Type B pancreatic cell (in vitro differentiated cells): Measurements from ENCODE around the gene NUDT7. TPM values are rescaled to one million over a fixed set of nuclear protein-coding genes. Genes with fewer than 3 reads are reported as not detected.
A peak's percentile ranks its signal among the peaks of the same experiment; 100 is the strongest.

Experiments
- DNase-seq: peaks from one replicate; pipeline ENCODE4 v3.0.0; 2021; ENCODE audit warnings: mixed read lengths; ENCODE audit not compliant: unreplicated experiment; ENCODE audit errors: extremely low spot score
- H3K27ac Mint-ChIP-seq: 2 replicates; pipeline ENCODE4 v1.8.0; 2021; ENCODE audit warnings: mild to moderate bottlenecking, mixed read lengths
- H3K27me3 Mint-ChIP-seq: 2 replicates; pipeline ENCODE4 v1.8.0; 2021; ENCODE audit warnings: mixed read lengths
- H3K36me3 Mint-ChIP-seq: 2 replicates; pipeline ENCODE4 v1.8.0; 2021; ENCODE audit warnings: mixed read lengths
- H3K4me1 Mint-ChIP-seq: one replicate; pipeline ENCODE4 v1.8.0; 2021; ENCODE audit warnings: mixed read lengths; ENCODE audit not compliant: unreplicated experiment
- H3K4me3 Mint-ChIP-seq: 2 replicates; pipeline ENCODE4 v1.8.0; 2021; ENCODE audit warnings: mild to moderate bottlenecking, mixed read lengths
- H3K9me3 Mint-ChIP-seq: 2 replicates; pipeline ENCODE4 v1.8.0; 2021; ENCODE audit warnings: mixed read lengths
- CTCF ChIP-seq: fragments of 200-600 bp; sonication (generic); conservative IDR thresholded peaks from 2 replicates; pipeline ENCODE4 v1.5.0; 2021; ENCODE audit warnings: antibody characterized with exemption, mild to moderate bottlenecking
- total RNA-seq: library from RNA; stranded (reverse); gene quantifications from 2 replicates; pipeline ENCODE4 v1.2.1, GENCODE V29; 2021; ENCODE audit warnings: low replicate concordance

NUDT7 gene
- total RNA-seq, 1 donor from 2014 or later = 4.8 TPM

GRCh38 chr16:77724174-77724573, 1.9 kb downstream of the NUDT7 start:
- H3K4me3 Mint-ChIP-seq = peak overlapping the region; percentile 57
- DNase-seq = no peak
- no peak for TF ChIP-seq CTCF

DNA sequence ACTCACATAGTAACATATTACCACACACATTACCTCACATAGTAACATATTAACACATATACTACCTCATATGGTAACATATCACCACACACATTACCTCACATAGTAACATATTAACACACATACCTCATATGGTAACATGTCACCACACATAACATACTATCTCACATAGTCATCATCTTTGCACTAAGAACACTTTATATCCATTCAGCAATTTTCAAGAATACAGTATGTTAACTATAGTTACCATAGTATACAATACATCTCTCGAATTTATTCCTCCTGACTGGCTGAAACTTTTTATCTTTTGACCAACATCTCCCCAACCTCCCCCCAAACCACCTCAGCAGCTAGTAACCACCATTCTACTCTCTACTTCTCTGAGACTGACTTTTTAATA, 7.6 kb downstream of the NUDT7 start:
- no peak for TF ChIP-seq CTCF
- Mint-ChIP-seq H3K4me3 (no peak overlapping the region), H3K36me3 (peaks cover 6% of the 10 kb centered on the region), H3K27ac (no peak overlapping the region), H3K27me3 (no peaks in the 10 kb centered on the region), H3K4me1 (no peaks in the 10 kb centered on the region), H3K9me3 (peaks cover under 1% of the 10 kb centered on the region)
- DNase-seq = no peak

More at GRCh38 chr16:77724174-77724573, 1.9 kb downstream of the NUDT7 start:
- Mint-ChIP-seq H3K36me3 (no peaks in the 10 kb centered on the region), H3K4me1 (peaks cover 11% of the 10 kb centered on the region), H3K9me3 (no peaks in the 10 kb centered on the region), H3K27ac (no peak overlapping the region), H3K27me3 (no peaks in the 10 kb centered on the region)

- peaks cover 10% of the 10 kb centered on the region for H3K36me3 Mint-ChIP-seq
- H3K27me3 Mint-ChIP-seq = no peaks in the 10 kb centered on the region
- TF ChIP-seq CTCF = no peak
- H3K9me3 Mint-ChIP-seq = peaks cover 5% of the 10 kb centered on the region
- no peaks in the 10 kb centered on the region for H3K4me1 Mint-ChIP-seq
- no peak overlapping the region for H3K27ac Mint-ChIP-seq
- no peak for DNase-seq
- H3K4me3 Mint-ChIP-seq = no peak overlapping the region
Measured at GRCh38 chr16:77732241-77732946, 10.1 kb downstream of the NUDT7 start.

GRCh38 chr16:77736879-77737278, 14.6 kb downstream of the NUDT7 start:
- DNase-seq = no peak
- Mint-ChIP-seq H3K4me3 (no peak overlapping the region), H3K36me3 (peaks cover 4% of the 10 kb centered on the region), H3K4me1 (no peaks in the 10 kb centered on the region), H3K27me3 (no peaks in the 10 kb centered on the region), H3K9me3 (peaks cover 5% of the 10 kb centered on the region), H3K27ac (no peak overlapping the region)
- TF ChIP-seq CTCF = no peak

DNA sequence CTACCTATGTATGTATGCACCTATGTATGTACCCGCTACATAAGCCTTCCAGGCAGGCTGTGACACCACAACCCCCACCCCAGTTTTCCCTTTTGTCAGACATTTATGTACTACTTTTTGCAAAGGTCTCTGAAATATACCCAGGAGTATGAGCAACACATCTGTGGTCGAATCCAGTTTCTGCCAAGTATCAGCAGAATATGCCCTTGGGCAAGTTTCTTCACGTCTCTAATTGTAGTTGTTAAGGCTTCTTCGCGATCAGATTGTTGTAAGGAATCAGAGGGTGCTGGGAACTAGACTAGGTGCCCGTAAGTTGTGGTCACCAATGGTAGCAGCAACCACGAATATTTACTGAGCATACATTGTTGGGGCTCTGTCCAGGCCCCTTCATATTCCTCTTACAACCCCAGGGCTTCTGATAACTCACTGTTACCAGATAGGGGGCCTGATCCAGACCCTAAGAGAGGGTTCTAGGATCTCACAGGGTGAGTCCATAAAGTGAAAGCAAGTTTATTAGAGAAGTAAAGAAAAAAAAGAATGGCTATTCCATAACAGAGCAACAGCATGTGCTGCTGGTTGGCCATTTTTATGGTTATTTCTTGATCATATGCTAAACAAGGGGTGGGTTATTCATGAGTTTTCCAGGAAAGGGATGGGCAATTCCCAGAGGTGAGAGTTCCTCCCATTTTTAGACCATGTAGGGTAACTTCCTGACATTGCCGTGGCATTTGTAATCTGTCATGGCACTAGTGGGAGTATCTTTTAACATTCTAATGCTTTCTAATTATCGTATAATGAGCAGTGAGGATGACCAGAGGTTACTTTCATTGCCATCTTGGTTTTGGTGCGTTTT, 16.6 kb downstream of the NUDT7 start:
- Mint-ChIP-seq H3K27ac (no peak overlapping the region), H3K36me3 (peaks cover 4% of the 10 kb centered on the region), H3K4me3 (no peak overlapping the region), H3K27me3 (no peaks in the 10 kb centered on the region), H3K4me1 (no peaks in the 10 kb centered on the region), H3K9me3 (peaks cover 5% of the 10 kb centered on the region)
- no peak for DNase-seq
- no peak for TF ChIP-seq CTCF
